K562 (cell line): ENCODE data around the gene ZCWPW1. TPM values are rescaled to one million over a fixed set of nuclear protein-coding genes. Genes with fewer than 3 reads are reported as not detected.

Experiments used
- CBX3 ChIP-seq, 2 experiments: IDR thresholded peaks; 1 replicate in 1 of 2; 2 replicates in 1 of 2; pipeline ENCODE4 v1.6.1; 2012; ENCODE audit warnings: inconsistent platforms in 2 of 2, low read length in 2 of 2, borderline replicate concordance in 1 of 2, control low read depth in 1 of 2
- CUX1 ChIP-seq: fragments of 200-800 bp; sonication (Bioruptor generic); IDR thresholded peaks from 2 replicates; pipeline ENCODE4 v1.6.1; 2016; ENCODE audit warnings: missing genetic modification characterization, missing compliant biosample characterization
- HNRNPLL ChIP-seq: fragments of 200-400 bp; formaldehyde crosslinking; IDR thresholded peaks from 2 replicates; pipeline ENCODE4 v1.6.1; 2017; ENCODE audit warnings: low read length, low read depth, mild to moderate bottlenecking; ENCODE audit not compliant: poor library complexity, severe bottlenecking
- SIX5 ChIP-seq, 2 experiments: IDR thresholded peaks; 2 replicates each; pipeline ENCODE4 v1.6.1; 2011; ENCODE audit warnings: low read length in 2 of 2, borderline replicate concordance in 1 of 2, low read depth in 1 of 2, mild to moderate bottlenecking in 1 of 2, moderate library complexity in 1 of 2; ENCODE audit not compliant: insufficient read depth in 1 of 2
- ZNF23 ChIP-seq: fragments of 250-450 bp; sonication (Bioruptor Pico); IDR thresholded peaks from 2 replicates; pipeline ENCODE4 v1.4.0; 2020; ENCODE audit warnings: mild to moderate bottlenecking
- ZNF280B ChIP-seq: fragments of 250-450 bp; sonication (Bioruptor Pico); IDR thresholded peaks from 2 replicates; pipeline ENCODE4 v1.5.1; 2021; ENCODE audit warnings: mild to moderate bottlenecking
- polyA plus RNA-seq, 8 experiments: library from polyadenylated mRNA; depleted of rRNA in 4 of 8; stranded (reverse) in 5 of 8; unstranded in 3 of 8; fragments of >200 nt; fragmentation: Nextera tagmentation in 2 of 8; fragmentation: Illumina TruSeq in 1 of 8; extraction: Ambion mirVana in 2 of 8; extraction: Trizol in 1 of 8; gene quantifications; 2 replicates each; pipeline versions ENCODE4 v1.2.1 to v1.2.3, GENCODE V29; 2011 to 2014; ENCODE audit warnings: inconsistent platforms in 1 of 8, missing spikeins in 1 of 8
- total RNA-seq, 7 experiments: library from RNA; depleted of rRNA in 6 of 7; stranded (reverse); fragments of >200 nt in 6 of 7; fragmentation: Illumina TruSeq in 2 of 7; extraction: Trizol in 2 of 7; gene quantifications; 2 replicates each; pipeline versions ENCODE4 v1.2.1 to v1.2.3, GENCODE V29; 2011 to 2021; ENCODE audit warnings: low replicate concordance in 1 of 7
- TF ChIP-seq, protein P1 (sequence below), 2 experiments: fragments of 450-650 bp; formaldehyde crosslinking in 1 of 2; IDR thresholded peaks; 2 replicates each; pipeline versions ENCODE4 v1.4.0 to v1.6.1; 2014 to 2020; ENCODE audit warnings: mild to moderate bottlenecking in 2 of 2, borderline replicate concordance in 1 of 2, low read depth in 1 of 2

The ZCWPW1 gene
- total and polyA plus RNA-seq, 9 of the 15 experiments (the other 6 are each of a cell fraction or from before 2014, with no cell fraction given): 0.18 to 1.7 (median 1.2) TPM

- 0 out of 2 replicates have a peak, but pooled peaks have one; percentile 28 for TF ChIP-seq ZNF23 (CRISPR knock-in tag)
- peak; percentile 90 for TF ChIP-seq HNRNPLL
- TF ChIP-seq CBX3 (IDR thresholded peaks at IDR 0.05; ENCODE audit: borderline replicate concordance in 1 of 2, low read length in 2 of 2): peak in 1 of 2 experiments; percentile 100; a peak in 2 of 3 replicates
- 0 out of 2 replicates have a peak, but pooled peaks have one; percentile 17 for TF ChIP-seq ZNF280B (CRISPR knock-in tag)
- TF ChIP-seq, protein P1, sequence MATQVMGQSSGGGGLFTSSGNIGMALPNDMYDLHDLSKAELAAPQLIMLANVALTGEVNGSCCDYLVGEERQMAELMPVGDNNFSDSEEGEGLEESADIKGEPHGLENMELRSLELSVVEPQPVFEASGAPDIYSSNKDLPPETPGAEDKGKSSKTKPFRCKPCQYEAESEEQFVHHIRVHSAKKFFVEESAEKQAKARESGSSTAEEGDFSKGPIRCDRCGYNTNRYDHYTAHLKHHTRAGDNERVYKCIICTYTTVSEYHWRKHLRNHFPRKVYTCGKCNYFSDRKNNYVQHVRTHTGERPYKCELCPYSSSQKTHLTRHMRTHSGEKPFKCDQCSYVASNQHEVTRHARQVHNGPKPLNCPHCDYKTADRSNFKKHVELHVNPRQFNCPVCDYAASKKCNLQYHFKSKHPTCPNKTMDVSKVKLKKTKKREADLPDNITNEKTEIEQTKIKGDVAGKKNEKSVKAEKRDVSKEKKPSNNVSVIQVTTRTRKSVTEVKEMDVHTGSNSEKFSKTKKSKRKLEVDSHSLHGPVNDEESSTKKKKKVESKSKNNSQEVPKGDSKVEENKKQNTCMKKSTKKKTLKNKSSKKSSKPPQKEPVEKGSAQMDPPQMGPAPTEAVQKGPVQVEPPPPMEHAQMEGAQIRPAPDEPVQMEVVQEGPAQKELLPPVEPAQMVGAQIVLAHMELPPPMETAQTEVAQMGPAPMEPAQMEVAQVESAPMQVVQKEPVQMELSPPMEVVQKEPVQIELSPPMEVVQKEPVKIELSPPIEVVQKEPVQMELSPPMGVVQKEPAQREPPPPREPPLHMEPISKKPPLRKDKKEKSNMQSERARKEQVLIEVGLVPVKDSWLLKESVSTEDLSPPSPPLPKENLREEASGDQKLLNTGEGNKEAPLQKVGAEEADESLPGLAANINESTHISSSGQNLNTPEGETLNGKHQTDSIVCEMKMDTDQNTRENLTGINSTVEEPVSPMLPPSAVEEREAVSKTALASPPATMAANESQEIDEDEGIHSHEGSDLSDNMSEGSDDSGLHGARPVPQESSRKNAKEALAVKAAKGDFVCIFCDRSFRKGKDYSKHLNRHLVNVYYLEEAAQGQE (IDR thresholded peaks at IDR 0.05; ENCODE audit: borderline replicate concordance): no peak
- TF ChIP-seq, protein P1 (CRISPR knock-in tag; IDR thresholded peaks at IDR 0.05; ENCODE audit: low read depth): 0 out of 2 replicates have a peak, but pooled peaks have one; percentile 23
- 0 out of 2 replicates have a peak, but pooled peaks have one; percentile 29 for TF ChIP-seq CUX1
- TF ChIP-seq SIX5 (IDR thresholded peaks at IDR 0.05; ENCODE audit: borderline replicate concordance in 1 of 2, insufficient read depth in 1 of 2, low read depth in 1 of 2, low read length in 2 of 2): peak; percentile 67 to 80
Observed at GRCh38 chr7:100428199-100428966, at the start of gene ZCWPW1 (continued).
